C4-2B (cell line): Measurements from ENCODE around the gene ANO10.

Experiments
- ZFX ChIP-seq: fragments of 450-650 bp; IDR thresholded peaks from 2 replicates; pipeline ENCODE4 v1.6.1; 2017
- TF ChIP-seq, protein P1 (sequence below): fragments of 450-650 bp; conservative IDR thresholded peaks from 2 replicates; pipeline ENCODE4 v1.5.1; 2017; ENCODE audit warnings: mild to moderate bottlenecking

DNA sequence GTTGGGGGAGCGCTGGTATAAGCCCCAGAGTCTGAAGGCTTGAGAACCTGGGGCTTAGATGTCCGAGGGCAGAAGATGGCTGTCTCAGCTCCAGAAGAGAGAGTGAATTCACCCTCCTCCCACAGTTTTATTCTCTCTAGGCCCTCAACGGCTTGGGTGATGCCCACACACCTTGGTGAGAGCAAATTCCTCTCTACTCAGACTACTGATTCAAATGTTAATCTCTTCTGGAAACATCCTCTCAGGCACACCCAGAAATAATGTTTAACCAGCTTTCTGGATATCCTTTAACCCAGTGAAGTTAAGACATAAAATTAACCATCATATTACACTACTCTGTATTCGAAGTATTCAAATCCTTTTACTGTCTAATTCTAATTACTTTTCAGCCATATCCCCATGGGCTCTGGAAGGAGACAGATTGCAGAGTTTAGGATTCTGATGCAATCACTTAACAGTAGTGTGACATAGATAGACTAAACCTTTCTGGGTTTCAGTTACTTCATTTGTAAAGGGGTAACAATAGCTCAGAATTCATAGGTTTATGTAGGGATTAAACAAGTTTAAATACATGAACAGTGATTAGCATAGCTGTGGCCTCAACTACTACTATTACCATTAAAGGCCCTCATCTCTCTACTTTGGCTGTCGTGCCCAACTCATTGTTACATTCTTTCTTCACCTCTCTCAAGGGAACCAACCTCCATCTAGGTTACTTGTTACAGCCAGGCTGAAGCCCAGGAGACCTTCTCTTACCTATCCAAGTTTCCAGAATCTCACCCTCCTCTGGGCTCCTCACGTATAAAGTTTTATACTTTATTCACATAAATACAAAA lies 25.7 kb upstream of the ANO10 start:
- TF ChIP-seq, protein P1, sequence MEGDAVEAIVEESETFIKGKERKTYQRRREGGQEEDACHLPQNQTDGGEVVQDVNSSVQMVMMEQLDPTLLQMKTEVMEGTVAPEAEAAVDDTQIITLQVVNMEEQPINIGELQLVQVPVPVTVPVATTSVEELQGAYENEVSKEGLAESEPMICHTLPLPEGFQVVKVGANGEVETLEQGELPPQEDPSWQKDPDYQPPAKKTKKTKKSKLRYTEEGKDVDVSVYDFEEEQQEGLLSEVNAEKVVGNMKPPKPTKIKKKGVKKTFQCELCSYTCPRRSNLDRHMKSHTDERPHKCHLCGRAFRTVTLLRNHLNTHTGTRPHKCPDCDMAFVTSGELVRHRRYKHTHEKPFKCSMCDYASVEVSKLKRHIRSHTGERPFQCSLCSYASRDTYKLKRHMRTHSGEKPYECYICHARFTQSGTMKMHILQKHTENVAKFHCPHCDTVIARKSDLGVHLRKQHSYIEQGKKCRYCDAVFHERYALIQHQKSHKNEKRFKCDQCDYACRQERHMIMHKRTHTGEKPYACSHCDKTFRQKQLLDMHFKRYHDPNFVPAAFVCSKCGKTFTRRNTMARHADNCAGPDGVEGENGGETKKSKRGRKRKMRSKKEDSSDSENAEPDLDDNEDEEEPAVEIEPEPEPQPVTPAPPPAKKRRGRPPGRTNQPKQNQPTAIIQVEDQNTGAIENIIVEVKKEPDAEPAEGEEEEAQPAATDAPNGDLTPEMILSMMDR: no peak
- no peak for TF ChIP-seq ZFX
